ENCODE results near the gene MRRF.

Gene MRRF

DNA sequence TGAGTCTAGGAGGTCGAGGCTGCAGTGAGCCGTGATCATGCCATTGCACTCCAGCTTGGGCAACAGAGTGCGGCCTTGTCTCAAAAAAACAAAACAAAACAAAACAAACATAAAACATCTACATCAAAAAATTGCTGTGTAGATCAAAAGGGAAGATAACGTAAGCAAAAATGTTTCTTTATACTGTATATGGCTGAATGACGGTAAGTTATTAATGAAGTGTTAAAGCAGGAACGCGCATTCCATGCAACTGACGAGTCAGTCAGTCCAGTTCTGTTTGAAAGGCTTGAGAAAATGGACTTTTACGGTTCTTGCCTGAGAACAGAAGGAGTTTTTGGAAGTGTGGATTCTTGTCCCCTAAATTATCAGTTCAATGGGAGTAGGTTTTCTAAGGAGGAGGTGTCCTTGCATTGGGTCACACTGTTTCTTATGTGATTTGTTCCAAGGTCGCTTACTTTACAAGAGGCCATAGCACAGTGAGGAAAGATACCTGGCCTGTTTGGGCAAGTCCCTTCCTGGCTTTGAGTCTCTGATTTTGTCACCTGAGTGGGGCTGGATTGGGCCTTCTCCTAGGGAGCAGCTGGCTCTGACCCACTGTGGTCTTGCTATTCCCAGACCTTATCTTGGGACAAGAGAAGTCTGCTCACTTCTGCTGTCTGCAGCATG lies 99.6 kb downstream of the MRRF start:
- no peak for TF ChIP-seq GATA3 (IDR thresholded peaks at IDR 0.05; ENCODE audit: low read depth, low read length)
- no peak for TF ChIP-seq GATA2 (IDR thresholded peaks at IDR 0.05; ENCODE audit: low read depth, low read length)

DNA sequence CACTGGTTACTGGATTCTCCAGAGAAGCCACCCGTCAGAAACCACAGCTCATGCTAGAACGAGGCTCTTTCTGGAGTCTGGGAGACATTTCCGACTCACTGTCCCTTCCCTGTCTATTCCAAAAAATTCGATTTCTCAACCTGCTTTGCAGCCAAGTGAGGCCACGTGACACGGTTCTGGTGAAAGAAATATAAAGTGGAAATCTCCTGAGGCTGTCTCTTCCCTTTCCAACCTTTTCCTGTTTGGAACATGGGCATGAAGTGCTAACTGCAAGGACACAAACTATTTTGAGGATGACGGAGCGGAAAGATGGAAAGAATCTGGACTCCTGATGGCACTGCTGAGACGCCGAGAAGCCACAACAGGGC lies 100.1 kb downstream of the MRRF start:
- TF ChIP-seq GATA2 (IDR thresholded peaks at IDR 0.05; ENCODE audit: low read depth, low read length), result no peak
- TF ChIP-seq GATA3 (IDR thresholded peaks at IDR 0.05; ENCODE audit: low read depth, low read length), result no peak

DNA sequence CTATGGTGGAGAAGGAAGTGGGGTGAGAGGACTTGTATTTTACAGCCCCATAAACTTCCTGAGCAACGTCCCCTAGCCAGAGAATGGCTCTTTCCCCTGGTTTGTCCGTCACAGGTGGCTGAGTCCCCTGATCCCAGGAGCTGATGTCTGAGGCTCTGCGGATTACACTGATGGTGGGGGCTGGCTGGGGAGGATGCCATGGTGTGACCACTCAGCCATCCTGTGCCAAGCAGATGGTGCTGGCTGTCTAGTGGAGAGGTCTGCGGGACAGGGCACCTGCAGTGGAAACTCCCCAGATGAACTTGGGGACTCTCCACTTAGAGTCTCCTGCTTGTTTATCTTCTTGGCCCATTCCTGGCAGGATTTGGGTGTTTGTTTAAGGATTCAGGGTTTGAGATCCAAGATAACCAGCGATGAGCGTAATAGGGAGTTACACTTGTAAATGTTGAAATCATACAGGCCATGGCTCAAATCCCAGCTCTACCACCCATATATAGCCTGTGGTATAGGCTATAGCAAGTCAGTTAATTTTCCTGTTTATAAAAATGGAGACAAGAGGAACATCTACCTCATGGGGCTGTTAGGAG lies 101.5 kb downstream of the MRRF start:
- TF ChIP-seq GATA3 (IDR thresholded peaks at IDR 0.05; ENCODE audit: low read depth, low read length) (no peak), GATA2 (IDR thresholded peaks at IDR 0.05; ENCODE audit: low read depth, low read length) (no peak)

DNA sequence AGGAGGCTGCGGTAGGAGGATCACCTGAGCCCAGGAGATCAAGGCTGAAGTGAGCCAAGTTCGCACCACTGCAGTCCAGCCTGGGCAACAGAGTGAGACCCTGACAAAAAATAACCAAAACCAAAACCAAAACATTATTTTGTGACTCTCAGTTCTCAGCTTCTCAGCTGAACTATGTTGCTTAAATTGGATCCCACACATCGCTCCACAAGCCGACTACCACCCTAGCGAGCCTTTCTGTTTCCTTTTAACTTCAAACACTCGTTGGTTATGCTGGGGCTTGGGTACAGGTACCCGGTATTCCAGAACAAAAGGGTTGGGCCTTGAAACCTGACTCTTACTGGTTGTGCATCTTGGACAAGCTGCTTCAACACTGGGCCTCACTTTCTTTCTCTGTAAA lies 102.4 kb downstream of the MRRF start:
- TF ChIP-seq GATA2 (IDR thresholded peaks at IDR 0.05; ENCODE audit: low read depth, low read length) (no peak), GATA3 (IDR thresholded peaks at IDR 0.05; ENCODE audit: low read depth, low read length) (no peak)

DNA sequence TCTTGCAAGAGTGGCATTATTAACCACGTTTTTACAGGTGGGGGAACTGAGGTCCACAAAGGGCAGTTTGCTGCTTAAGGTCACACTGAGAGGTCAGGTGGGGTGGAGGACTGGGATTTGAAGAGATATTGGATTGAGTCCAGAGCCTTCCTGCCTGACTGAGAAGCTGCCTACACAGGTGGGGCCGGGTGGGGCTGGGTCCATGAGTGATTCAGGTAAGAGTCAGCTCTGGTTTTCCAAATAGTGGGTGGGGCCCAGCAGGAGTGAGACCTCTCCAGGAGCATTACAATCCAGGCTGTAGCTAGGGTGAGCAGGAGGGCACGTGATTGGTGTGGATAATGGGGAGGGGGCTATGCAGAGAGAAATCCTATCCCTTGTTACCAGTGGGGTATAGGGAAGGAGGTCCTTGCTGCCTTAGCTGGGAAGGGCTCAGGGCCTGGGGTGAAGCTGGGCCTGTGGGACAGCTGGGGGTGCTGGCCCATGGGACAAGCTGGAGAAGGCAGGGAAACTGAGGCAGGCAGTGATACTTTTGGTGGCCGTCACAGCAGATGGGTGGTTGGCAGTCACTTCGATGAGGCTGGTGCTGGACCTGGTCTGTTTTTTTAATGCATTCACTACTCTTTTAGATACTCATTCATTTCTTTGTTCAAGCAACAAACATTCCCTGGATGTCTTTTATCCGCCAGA lies 103.2 kb downstream of the MRRF start:
- TF ChIP-seq GATA2 (IDR thresholded peaks at IDR 0.05; ENCODE audit: low read depth, low read length) (no peak), GATA3 (IDR thresholded peaks at IDR 0.05; ENCODE audit: low read depth, low read length) (no peak)

DNA sequence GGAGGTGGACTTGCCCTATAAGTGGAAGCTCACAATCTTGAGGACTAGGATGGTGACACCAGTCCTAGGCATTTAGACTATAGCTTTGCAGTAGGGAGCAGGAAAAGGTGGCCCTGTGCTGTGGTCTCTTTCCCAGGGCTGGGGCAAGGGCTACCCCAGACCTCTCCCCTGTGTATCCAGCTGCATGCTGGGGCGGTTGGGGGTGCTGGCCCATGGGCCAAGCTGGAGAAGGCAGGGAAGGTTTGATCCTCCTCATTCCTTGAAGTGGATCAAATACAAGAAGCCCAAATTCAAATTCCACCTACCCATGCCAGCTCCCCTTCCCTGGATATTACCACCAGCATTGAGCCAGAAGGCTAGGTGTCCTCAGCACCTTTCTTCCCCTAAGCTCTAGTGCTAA lies 104.0 kb downstream of the MRRF start:
- TF ChIP-seq GATA2 (IDR thresholded peaks at IDR 0.05; ENCODE audit: low read depth, low read length) (no peak), GATA3 (IDR thresholded peaks at IDR 0.05; ENCODE audit: low read depth, low read length) (no peak)

DNA sequence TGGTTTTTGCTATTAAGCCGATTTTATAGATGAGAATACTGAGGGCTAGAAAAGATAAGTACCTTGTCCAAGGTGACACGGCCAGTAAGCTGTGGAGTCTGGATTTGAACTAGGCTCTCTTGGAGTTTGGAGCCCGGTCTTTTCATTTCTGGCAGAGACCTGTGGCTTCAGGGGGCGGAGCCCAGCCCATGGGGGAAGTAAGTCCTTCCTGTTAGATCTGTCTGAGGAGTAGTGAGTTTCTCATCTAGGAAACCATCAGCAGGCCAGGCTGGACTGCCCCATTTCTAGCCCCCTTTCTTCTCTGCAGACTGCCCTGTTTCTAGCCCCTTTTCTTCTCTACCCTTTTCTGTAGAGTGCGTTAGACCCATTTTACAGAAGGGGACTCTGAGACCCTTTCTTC lies 105.6 kb downstream of the MRRF start:
- TF ChIP-seq GATA2 (IDR thresholded peaks at IDR 0.05; ENCODE audit: low read depth, low read length) (no peak), GATA3 (IDR thresholded peaks at IDR 0.05; ENCODE audit: low read depth, low read length) (no peak)

DNA sequence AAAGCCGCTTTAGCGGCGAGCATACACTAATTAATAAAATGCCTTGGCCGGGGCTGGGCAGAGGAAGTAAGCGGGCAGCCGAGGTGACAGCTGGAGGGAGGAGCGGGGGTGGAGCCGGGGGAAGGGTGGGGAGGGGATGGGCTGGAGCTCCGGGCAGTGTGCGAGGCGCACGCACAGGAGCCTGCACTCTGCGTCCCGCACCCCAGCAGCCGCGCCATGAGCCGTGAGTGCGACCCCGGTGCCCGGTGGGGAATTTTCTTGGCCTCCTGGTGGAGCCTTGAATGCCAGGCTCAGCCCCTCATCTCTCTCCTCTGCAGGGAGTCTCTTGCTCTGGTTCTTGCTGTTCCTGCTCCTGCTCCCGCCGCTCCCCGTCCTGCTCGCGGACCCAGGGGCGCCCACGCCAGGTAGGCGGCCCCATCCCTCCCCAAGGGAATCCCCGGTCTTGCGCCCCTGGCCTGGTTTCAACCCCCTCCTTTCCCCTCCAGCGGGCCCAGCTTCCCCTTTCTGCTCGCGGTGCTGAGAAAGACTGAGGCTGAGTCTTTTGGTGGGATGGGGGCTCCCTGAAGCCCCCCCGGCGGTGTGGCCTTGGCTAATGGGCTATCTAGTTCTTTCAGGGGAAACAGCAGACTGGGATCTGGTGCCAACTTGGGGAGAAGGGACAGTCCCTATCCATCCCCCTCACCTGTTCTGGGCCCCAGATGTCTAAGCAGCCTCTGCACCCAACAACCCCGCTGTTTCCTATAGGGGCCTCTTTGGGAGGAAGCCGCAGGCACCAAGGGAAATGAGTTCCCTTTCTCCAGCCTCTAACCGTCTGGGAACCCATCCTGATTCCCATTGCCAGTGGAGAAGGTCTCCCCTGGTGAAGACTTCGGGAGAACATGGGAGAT lies 106.4 kb downstream of the MRRF start, which contains the start of gene PTGS1:
Gene PTGS1 (plus strand): TSS at position 156 of the 887 bp plus-strand sequence. CDS start 61 bp downstream, at position 217.
- no peak for TF ChIP-seq GATA2 (IDR thresholded peaks at IDR 0.05; ENCODE audit: low read depth, low read length)
- no peak for TF ChIP-seq GATA3 (IDR thresholded peaks at IDR 0.05; ENCODE audit: low read depth, low read length)

DNA sequence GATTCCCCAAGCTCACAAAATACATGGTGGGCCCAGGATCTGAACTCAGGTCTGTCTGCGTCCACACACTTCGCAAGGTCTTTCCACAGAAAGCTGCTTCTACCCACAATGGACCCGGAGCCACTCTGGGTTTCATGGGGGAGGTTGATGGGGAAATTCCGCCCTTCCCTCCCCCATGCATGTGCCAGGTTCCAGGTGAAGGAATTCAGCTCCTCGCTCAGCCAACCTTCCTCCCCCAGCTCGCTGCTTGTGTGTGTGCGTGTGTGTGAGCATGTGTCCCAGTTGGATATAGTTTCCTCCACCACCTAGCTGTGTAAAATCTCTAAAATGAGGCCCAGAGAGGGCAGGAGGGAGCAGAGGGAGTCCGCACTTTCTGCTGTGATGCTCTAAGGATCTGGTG lies 107.2 kb downstream of the MRRF start:
- TF ChIP-seq GATA2 (IDR thresholded peaks at IDR 0.05; ENCODE audit: low read depth, low read length) (no peak), GATA3 (IDR thresholded peaks at IDR 0.05; ENCODE audit: low read depth, low read length) (no peak)

DNA sequence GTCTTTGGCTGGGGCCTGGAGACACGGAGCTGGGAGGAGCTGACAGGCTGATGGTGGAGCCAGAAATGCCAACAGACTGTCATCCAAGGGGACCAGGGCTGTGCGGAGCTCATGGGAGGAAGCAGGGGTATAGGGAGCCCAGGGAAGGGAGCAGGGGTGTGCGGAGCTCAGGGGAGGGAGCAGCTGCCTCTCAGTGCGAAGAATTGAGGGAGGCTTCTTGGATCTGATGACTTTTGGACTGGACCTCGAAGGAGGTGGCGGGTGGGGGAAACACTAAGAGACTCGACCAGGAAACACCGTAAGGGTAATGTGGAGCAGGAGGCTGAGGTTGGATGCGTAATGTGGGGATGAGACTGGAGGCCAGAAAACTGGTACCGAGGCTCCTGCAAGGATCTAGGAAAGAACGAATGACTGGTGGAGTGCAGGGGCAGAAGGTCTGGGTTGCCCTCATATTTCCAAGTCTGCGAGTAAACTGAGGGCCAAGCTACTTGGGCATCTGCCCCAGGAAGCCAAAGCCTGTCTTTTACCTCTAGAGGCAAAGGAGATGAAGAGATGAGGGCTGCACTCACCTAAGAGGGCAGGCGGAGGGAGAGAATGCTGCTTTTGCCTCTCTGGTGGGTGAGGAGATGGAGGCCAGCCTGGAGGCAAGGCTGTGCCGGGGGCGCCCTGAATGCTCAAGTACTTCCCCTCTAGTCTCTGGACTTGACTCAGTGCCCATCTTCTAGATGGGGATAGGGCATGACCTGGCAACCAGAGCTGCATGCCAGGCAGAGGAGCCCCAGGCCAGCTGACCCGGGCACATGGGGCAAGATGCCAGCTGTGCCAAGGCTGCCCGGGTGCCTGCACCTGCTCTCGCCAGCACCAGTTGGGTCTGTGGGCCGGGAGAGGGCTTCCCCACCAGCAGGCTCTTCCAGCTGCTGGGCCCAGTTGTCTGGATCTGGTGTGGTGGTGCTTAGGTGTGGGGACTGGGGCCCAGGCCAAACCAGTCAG lies 108.5 kb downstream of the MRRF start:
- TF ChIP-seq GATA2 (IDR thresholded peaks at IDR 0.05; ENCODE audit: low read depth, low read length) (no peak), GATA3 (IDR thresholded peaks at IDR 0.05; ENCODE audit: low read depth, low read length) (no peak)

DNA sequence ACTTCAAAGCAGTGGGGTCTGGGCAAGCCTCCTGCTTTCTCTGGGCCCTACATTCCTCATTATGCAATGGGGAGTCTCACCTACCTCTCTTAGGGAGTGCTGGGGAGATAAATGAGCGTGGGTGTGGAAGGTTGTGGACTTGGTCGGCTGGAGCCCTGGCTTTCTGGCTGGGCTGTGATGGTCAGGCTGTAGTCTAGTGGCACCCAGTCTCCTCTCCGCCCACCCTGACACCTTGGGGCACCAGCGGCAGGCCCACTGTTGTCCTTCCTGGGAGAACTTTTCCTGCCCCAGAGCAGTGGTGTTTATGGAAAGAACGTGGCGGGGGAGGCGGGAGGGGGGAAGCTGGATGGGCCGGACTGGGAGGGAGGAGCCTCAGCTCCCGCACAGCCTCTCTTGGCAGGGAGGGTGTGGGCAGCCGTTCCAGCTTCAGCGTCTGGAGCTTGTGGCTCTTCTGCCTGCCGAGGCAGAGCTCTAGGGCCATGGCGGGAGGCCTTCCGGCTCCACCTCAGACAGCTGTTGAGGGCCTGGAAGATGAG lies 110.3 kb downstream of the MRRF start:
- TF ChIP-seq GATA3 (IDR thresholded peaks at IDR 0.05; ENCODE audit: low read depth, low read length), result no peak
- no peak for TF ChIP-seq GATA2 (IDR thresholded peaks at IDR 0.05; ENCODE audit: low read depth, low read length)

DNA sequence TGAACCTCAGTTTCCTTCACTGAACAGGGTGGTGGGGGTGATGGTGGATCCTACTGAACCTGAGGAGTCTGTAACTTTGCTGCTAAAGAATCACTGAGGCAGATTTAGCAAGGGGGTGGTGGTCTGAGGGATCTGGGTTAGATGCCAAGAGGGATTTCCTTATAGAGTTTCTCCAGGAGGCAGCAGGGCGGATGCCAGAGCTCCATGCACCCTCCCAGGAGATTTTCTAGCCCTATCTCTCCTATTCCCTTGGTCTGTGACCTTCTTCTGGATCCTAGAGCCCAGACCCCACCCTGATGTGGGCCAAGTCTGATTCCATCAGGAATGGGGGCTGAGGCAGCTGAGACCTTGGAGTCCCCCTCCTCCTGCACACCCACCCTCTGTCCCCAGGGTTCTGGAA lies 112.1 kb downstream of the MRRF start:
- TF ChIP-seq GATA2 (IDR thresholded peaks at IDR 0.05; ENCODE audit: low read depth, low read length) (no peak), GATA3 (IDR thresholded peaks at IDR 0.05; ENCODE audit: low read depth, low read length) (no peak)

Data from SH-SY5Y (cell line).